Prostate gland (tissue), 2 donors: ENCODE measurements around the gene MEX3D. TPM values are rescaled to one million over a fixed set of nuclear protein-coding genes. Genes with fewer than 3 reads are reported as not detected.

ENCODE experiments used
- DNase-seq: peaks from one replicate; pipeline ENCODE4 v3.0.0-alpha.2; 2019; ENCODE audit warnings: low spot score
- H3K27ac ChIP-seq, 2 donors: fragments of 200-600 bp; sonication (generic); 2 replicates each; pipeline ENCODE4 v1.5.1; 2017 to 2019
- H3K27me3 ChIP-seq: fragments of 200-600 bp; sonication (generic); replicated peaks from 2 replicates; pipeline ENCODE4 v1.5.1; 2019; ENCODE audit not compliant: insufficient read depth
- H3K36me3 ChIP-seq, 2 donors: fragments of 200-600 bp; sonication (generic); 1 replicate in 1 of 2; 2 replicates in 1 of 2; pipeline versions ENCODE4 v1.5.1 to v1.8.1; 2017 to 2019
- H3K4me1 ChIP-seq: fragments of 200-600 bp; sonication (generic); replicated peaks from 2 replicates; pipeline ENCODE4 v1.5.1; 2019
- H3K4me3 ChIP-seq, 2 donors: fragments of 200-600 bp; sonication (generic); 2 replicates each; pipeline ENCODE4 v1.5.1; 2017 to 2019
- H3K9me3 ChIP-seq: fragments of 200-600 bp; sonication (generic); 2 replicates; pipeline ENCODE4 v1.5.1; 2017
- POLR2A ChIP-seq: fragments of 450-650 bp; IDR thresholded peaks from one replicate; pipeline ENCODE4 v1.6.1; 2016; ENCODE audit warnings: antibody characterized with exemption, mild to moderate bottlenecking
- POLR2AphosphoS5 ChIP-seq: sonication (generic); formaldehyde crosslinking; IDR thresholded peaks from one replicate; pipeline ENCODE4 v1.6.1; 2017; ENCODE audit warnings: antibody characterized with exemption
- WGBS: methylation state at CpG from one replicate; pipeline ENCODE4 v1.1.5; 2018; 5-methylcytosine and 5-hydroxymethylcytosine counted together
- intact Hi-C: fragments of 100-400 bp; cut with DNase I; formaldehyde crosslinking; loops from one replicate; pipeline ENCODE4 v1.14.2; 2022
- total RNA-seq, 2 donors: library from RNA; depleted of rRNA; stranded (reverse); fragments of >200 nt; gene quantifications; one replicate each; pipeline ENCODE4 v1.1.0, GENCODE V29; 2016
- TF ChIP-seq, protein P1 (sequence below), 4 experiments: fragments of 200-600 bp in 2 of 4; fragments of 450-650 bp in 2 of 4; sonication (generic) in 2 of 4; IDR thresholded peaks; 1 replicate in 3 of 4; 2 replicates in 1 of 4; pipeline ENCODE4 v1.5.1; 2016 to 2019; ENCODE audit warnings: antibody characterized with exemption in 4 of 4, mild to moderate bottlenecking in 2 of 4, moderate library complexity in 2 of 4

Gene MEX3D
- total RNA-seq, 2 donors from 2014 or later: 60.6 to 87.0 TPM

DNA sequence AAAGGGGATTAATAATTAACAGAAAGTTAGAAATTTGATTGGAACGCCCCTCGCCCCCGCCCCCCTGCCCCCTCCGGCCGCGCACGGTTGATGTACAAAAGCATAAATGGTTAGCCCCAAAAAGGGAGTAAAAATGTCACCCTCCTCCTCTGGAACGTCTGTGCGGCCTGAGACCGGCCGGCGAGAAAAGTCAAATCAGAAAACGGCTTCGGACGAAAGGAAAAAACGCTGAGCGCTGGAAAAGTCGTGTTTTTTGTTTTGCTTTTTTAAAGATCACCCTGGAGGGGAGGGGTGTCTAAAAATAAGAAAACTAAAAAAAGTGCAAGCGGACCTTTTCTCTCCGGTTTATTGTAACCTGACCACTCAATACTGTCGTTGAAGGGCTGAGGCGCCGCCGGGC is 13.2 kb downstream of the MEX3D start:
- Histone ChIP-seq H3K36me3 (no peaks in the 10 kb centered on the region), H3K4me1 (no peaks in the 10 kb centered on the region), H3K4me3 (no peak overlapping the region), H3K9me3 (no peaks in the 10 kb centered on the region), H3K27me3 (no peaks in the 10 kb centered on the region), H3K27ac (no peak overlapping the region)
- no peak for DNase-seq
- TF ChIP-seq POLR2AphosphoS5 (no peak), POLR2A (no peak)
- TF ChIP-seq, protein P1, sequence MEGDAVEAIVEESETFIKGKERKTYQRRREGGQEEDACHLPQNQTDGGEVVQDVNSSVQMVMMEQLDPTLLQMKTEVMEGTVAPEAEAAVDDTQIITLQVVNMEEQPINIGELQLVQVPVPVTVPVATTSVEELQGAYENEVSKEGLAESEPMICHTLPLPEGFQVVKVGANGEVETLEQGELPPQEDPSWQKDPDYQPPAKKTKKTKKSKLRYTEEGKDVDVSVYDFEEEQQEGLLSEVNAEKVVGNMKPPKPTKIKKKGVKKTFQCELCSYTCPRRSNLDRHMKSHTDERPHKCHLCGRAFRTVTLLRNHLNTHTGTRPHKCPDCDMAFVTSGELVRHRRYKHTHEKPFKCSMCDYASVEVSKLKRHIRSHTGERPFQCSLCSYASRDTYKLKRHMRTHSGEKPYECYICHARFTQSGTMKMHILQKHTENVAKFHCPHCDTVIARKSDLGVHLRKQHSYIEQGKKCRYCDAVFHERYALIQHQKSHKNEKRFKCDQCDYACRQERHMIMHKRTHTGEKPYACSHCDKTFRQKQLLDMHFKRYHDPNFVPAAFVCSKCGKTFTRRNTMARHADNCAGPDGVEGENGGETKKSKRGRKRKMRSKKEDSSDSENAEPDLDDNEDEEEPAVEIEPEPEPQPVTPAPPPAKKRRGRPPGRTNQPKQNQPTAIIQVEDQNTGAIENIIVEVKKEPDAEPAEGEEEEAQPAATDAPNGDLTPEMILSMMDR (IDR thresholded peaks at IDR 0.05): no peak
- WGBS: 81% methylated on average over 24 of the region's 24 CpGs
- intact Hi-C loops: no loop called here

DNA sequence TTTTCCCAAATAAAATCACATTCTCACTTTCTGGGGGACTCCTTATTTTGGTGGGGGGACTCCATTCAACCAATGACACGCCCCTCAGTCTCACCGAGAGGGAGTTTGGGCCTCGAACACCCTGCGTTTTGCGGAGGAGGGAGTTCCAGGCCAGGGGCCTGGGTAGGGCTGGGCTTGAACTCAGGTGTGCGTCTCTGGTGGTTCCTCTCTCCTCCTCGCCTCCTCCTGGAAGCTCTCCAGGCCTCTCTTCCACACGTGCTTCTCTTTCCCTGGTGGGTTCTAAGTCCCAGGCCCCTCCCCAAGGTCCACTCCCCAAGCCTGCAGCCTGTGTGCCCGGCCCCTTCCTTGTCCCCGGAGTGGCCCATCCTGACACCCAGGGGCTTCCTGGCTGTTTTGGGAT is 14.7 kb downstream of the MEX3D start:
- Histone ChIP-seq H3K27ac (no peak overlapping the region), H3K27me3 (no peaks in the 10 kb centered on the region), H3K36me3 (no peaks in the 10 kb centered on the region), H3K9me3 (no peaks in the 10 kb centered on the region), H3K4me1 (no peaks in the 10 kb centered on the region), H3K4me3 (no peak overlapping the region)
- TF ChIP-seq POLR2AphosphoS5 (no peak), POLR2A (no peak)
- TF ChIP-seq, protein P1 (IDR thresholded peaks at IDR 0.05): no peak
- 87% methylated on average over 10 of the region's 10 CpGs for WGBS
- DNase-seq: no peak
- intact Hi-C loops: no loop called here

DNA sequence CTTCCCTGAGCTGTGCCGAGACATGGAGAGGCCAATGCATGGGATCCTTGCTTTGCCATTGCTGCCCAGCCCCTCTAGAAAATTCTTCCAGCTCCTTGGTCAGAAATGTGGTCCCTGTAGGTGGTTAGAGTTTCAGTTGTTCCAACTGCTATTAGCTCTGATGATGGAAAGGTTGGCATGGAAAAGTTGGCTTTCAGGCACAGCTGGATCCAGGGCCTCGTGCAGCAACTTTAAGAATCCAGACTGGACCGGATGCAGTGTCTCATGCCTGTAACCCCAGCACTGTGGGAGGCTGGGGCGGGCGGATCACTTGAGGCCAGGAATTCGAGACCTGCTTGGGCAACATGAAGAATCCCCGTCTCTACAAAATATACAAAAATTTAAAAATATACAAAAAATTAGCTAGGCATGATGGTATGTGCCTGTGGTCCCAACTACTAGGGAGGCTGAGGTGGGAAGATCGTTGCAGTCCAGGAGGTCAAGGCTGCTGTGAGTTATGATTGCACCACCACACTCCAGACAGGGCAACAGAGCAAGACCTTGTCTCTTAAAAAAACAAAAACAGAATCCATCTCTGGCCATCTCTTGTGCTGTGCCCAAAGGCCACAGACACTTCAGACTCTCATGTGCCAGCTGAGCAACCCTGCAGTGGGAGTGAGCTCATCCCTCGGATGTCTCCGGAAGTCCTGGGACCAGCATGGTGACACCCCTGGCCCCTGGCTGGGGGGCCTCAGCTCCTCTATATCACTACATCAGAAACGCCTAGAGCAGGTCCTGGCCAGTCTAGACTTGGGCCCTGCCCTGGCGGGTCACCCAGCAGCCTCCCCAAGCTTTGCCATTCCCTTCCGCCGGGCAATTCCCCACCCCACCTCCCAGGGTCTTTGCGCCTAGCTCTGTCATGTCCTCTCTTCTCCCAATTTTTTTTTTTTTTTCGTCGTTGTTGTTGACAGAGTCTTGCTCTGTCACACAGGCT is 16.8 kb downstream of the MEX3D start:
- Histone ChIP-seq H3K4me3 (no peak overlapping the region), H3K4me1 (no peaks in the 10 kb centered on the region), H3K27ac (no peak overlapping the region), H3K9me3 (no peaks in the 10 kb centered on the region), H3K27me3 (no peaks in the 10 kb centered on the region), H3K36me3 (no peaks in the 10 kb centered on the region)
- intact Hi-C loops: no loop called here
- no peak for DNase-seq
- TF ChIP-seq POLR2AphosphoS5 (no peak), POLR2A (no peak)
- TF ChIP-seq, protein P1 (IDR thresholded peaks at IDR 0.05): no peak
- 68% methylated on average over 17 of the region's 17 CpGs for WGBS

DNA sequence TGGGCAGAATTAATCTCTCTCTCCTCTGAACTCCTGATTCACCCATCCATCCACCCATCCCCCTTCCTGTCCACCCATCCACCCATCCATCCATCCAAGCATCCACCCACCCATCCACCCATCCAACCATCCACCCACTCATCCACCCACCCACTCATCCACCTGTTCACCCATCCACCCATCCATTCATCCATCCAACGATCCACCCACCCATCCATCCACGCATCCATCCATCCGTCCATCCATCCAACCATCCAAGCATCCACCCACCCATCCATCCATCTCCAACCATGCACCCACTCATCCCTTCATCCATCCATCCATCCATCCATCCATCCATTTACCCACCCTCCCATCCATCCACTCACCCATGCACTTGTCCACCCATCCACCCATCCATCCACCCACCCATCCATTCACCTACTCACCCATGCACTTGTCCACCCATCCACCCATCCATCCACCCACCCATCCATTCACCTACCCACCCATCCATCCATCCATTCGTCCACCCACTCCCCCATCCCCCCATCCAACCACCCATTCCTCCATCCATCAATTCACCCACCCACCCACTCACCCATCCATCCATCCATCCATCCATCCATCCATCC is 18.7 kb downstream of the MEX3D start:
- no peak overlapping the region for H3K27ac ChIP-seq
- intact Hi-C loops: loop anchor here (10.0 kb wide), 2 partner anchors 215 to 275 kb away; no protein-coding TSS in a partner anchor
- H3K36me3 ChIP-seq: no peaks in the 10 kb centered on the region
- TF ChIP-seq POLR2AphosphoS5 (no peak), POLR2A (no peak)
- TF ChIP-seq, protein P1 (IDR thresholded peaks at IDR 0.05): no peak
- H3K4me1 ChIP-seq: no peaks in the 10 kb centered on the region
- no peaks in the 10 kb centered on the region for H3K9me3 ChIP-seq
- no peak for DNase-seq
- no peaks in the 10 kb centered on the region for H3K27me3 ChIP-seq
- WGBS: 82% methylated on average over 4 of the region's 4 CpGs
- no peak overlapping the region for H3K4me3 ChIP-seq
